Neural progenitor cell (in vitro differentiated cells): ENCODE results near the gene HPGDS. TPM values are rescaled to one million over a fixed set of nuclear protein-coding genes. Genes with fewer than 3 reads are reported as not detected.

Source experiments
- DNase-seq: peaks from one replicate; pipeline ENCODE4 v3.0.0-alpha.2; 2016; ENCODE audit warnings: low spot score
- H2AFZ ChIP-seq: fragments of 200-600 bp; sonication (generic); replicated peaks from 2 replicates; pipeline ENCODE4 v1.6.1; 2016; ENCODE audit warnings: antibody characterized with exemption
- H3F3A ChIP-seq: fragments of 200-600 bp; sonication (generic); 2 replicates; pipeline ENCODE4 v1.6.1; 2016; ENCODE audit warnings: antibody characterized with exemption, low read depth
- H3K27ac ChIP-seq: fragments of 200-600 bp; sonication (generic); 2 replicates; pipeline ENCODE4 v1.5.1; 2016; ENCODE audit warnings: mild to moderate bottlenecking
- H3K27me3 ChIP-seq: fragments of 200-600 bp; sonication (generic); 2 replicates; pipeline ENCODE4 v1.6.1; 2016; ENCODE audit warnings: mild to moderate bottlenecking, moderate library complexity
- H3K36me3 ChIP-seq: fragments of 200-600 bp; sonication (generic); 2 replicates; pipeline ENCODE4 v1.5.1; 2016
- H3K4me1 ChIP-seq: fragments of 200-600 bp; sonication (generic); 2 replicates; pipeline ENCODE4 v1.6.1; 2016; ENCODE audit warnings: mixed run types
- H3K4me2 ChIP-seq: fragments of 200-600 bp; sonication (generic); 2 replicates; pipeline ENCODE4 v1.6.1; 2016
- H3K4me3 ChIP-seq: fragments of 200-600 bp; sonication (generic); 2 replicates; pipeline ENCODE4 v1.5.1; 2016
- H3K79me2 ChIP-seq: fragments of 200-600 bp; sonication (generic); 2 replicates; pipeline ENCODE4 v1.6.1; 2016; ENCODE audit warnings: low read depth
- H3K9ac ChIP-seq: fragments of 200-600 bp; sonication (generic); 2 replicates; pipeline ENCODE4 v1.6.1; 2016
- H3K9me3 ChIP-seq: fragments of 200-600 bp; sonication (generic); 2 replicates; pipeline ENCODE4 v1.5.1; 2016; ENCODE audit warnings: low read depth
- H4K20me1 ChIP-seq: fragments of 200-600 bp; sonication (generic); 2 replicates; pipeline ENCODE4 v1.6.1; 2016; ENCODE audit warnings: low read depth
- H3K27ac Mint-ChIP-seq: 3 replicates; pipeline ENCODE4 v1.8.0; 2021; ENCODE audit warnings: mixed read lengths
- H3K27me3 Mint-ChIP-seq: 2 replicates; pipeline ENCODE4 v1.8.0; 2022; ENCODE audit warnings: low read depth, mild to moderate bottlenecking, inconsistent platforms, moderate library complexity, mixed read lengths; ENCODE audit not compliant: insufficient read depth
- H3K36me3 Mint-ChIP-seq: 3 replicates; pipeline ENCODE4 v1.8.0; 2021; ENCODE audit warnings: mixed read lengths
- H3K4me1 Mint-ChIP-seq: 3 replicates; pipeline ENCODE4 v1.8.0; 2021; ENCODE audit warnings: mixed read lengths
- H3K4me3 Mint-ChIP-seq: 3 replicates; pipeline ENCODE4 v1.8.0; 2021; ENCODE audit warnings: mild to moderate bottlenecking, moderate library complexity, mixed read lengths
- H3K9me3 Mint-ChIP-seq: 3 replicates; pipeline ENCODE4 v1.8.0; 2020; ENCODE audit warnings: mixed read lengths
- EZH2 ChIP-seq: fragments of 200-600 bp; sonication (generic); IDR thresholded peaks from 2 replicates; pipeline ENCODE4 v1.6.1; 2017; ENCODE audit warnings: antibody characterized with exemption, mild to moderate bottlenecking, moderate library complexity
- EZH2phosphoT487 ChIP-seq: fragments of 200-600 bp; sonication (generic); IDR thresholded peaks from 2 replicates; pipeline ENCODE4 v1.6.1; 2017; ENCODE audit warnings: antibody characterized with exemption
- total RNA-seq: library from RNA; depleted of rRNA; stranded (reverse); fragments of >200 nt; gene quantifications from 2 replicates; pipeline ENCODE4 v1.2.3, GENCODE V29; 2015; ENCODE audit warnings: low replicate concordance
- TF ChIP-seq, protein P1 (sequence below): fragments of 200-600 bp; sonication (generic); IDR thresholded peaks from 2 replicates; pipeline ENCODE4 v1.5.1; 2017; ENCODE audit warnings: antibody characterized with exemption, mild to moderate bottlenecking

The HPGDS gene
- total RNA-seq, 1 donor from 2014 or later: not detected

DNA sequence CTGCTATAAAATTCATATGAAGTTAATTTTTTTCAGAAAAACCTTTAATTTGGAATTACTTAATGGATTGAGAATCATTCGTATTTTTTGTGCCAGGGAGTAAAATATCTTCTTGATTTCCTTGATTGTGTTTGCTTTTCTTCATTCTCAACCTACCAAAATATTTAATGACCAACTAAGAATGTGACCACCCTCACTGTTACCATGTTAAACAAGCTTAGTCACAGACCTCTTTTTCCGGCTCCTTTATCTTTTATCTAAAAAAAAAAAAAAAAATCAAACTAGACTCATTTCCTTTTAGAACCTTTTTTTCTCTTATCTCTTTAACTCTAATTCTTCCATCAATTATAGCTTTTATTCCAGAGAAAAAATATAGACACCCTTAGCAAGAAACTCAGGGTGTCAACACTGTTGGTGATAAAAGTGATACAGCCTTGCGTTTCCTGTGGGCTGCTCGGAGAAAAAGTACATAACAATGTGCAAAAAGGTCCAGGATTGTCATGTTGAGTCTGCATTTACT, 20.6 kb upstream of the HPGDS start:
- no peak overlapping the region for H3K4me2 ChIP-seq
- H3K36me3 ChIP-seq: no peaks in the 10 kb centered on the region
- no peaks in the 10 kb centered on the region for H3K79me2 ChIP-seq
- no peak overlapping the region for H3K9ac ChIP-seq
- no peaks in the 10 kb centered on the region for H3K4me1 ChIP-seq
- DNase-seq: no peak
- peaks cover 3% of the 10 kb centered on the region for H3K27me3 Mint-ChIP-seq
- H3K36me3 Mint-ChIP-seq: no peaks in the 10 kb centered on the region
- H3K27ac ChIP-seq: no peak overlapping the region
- peaks cover 4% of the 10 kb centered on the region for H3K9me3 Mint-ChIP-seq
- H3K27me3 ChIP-seq: no peaks in the 10 kb centered on the region
- H3K4me3 ChIP-seq: no peak overlapping the region
- H3F3A ChIP-seq: no peaks in the 10 kb centered on the region
- TF ChIP-seq EZH2 (no peak), EZH2phosphoT487 (no peak)
- TF ChIP-seq, protein P1, sequence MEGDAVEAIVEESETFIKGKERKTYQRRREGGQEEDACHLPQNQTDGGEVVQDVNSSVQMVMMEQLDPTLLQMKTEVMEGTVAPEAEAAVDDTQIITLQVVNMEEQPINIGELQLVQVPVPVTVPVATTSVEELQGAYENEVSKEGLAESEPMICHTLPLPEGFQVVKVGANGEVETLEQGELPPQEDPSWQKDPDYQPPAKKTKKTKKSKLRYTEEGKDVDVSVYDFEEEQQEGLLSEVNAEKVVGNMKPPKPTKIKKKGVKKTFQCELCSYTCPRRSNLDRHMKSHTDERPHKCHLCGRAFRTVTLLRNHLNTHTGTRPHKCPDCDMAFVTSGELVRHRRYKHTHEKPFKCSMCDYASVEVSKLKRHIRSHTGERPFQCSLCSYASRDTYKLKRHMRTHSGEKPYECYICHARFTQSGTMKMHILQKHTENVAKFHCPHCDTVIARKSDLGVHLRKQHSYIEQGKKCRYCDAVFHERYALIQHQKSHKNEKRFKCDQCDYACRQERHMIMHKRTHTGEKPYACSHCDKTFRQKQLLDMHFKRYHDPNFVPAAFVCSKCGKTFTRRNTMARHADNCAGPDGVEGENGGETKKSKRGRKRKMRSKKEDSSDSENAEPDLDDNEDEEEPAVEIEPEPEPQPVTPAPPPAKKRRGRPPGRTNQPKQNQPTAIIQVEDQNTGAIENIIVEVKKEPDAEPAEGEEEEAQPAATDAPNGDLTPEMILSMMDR: no peak
- no peak overlapping the region for H3K27ac Mint-ChIP-seq
- H3K4me3 Mint-ChIP-seq: no peak overlapping the region
- no peaks in the 10 kb centered on the region for H3K4me1 Mint-ChIP-seq
- H2AFZ ChIP-seq: no peak overlapping the region
- no peaks in the 10 kb centered on the region for H3K9me3 ChIP-seq
- no peaks in the 10 kb centered on the region for H4K20me1 ChIP-seq

DNA sequence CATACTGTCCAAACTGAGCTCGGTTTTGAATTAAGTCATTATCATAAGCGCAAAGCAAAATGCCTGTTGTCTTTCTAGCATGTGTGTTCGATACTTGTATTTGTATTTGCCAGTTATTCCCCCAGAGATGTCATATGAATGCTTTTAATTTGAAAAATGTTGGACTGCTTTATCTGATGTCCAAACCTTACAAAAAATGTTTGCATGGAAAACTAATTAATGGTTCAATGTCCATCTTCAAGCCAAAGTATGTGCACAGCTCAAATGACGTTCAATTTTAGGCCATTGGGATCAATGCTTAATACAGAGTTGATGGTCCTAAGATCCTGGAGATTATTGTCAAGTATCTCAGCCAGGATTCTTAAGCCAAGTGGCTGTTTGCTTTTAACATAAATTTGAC, 17.2 kb upstream of the HPGDS start:
- Histone ChIP-seq H3K9me3 (no peaks in the 10 kb centered on the region), H3F3A (no peaks in the 10 kb centered on the region), H4K20me1 (no peaks in the 10 kb centered on the region), H3K79me2 (no peaks in the 10 kb centered on the region), H3K4me3 (no peak overlapping the region), H3K27me3 (no peaks in the 10 kb centered on the region), H3K4me2 (no peak overlapping the region), H2AFZ (no peak overlapping the region), H3K4me1 (no peaks in the 10 kb centered on the region), H3K36me3 (no peaks in the 10 kb centered on the region), H3K27ac (no peak overlapping the region), H3K9ac (no peak overlapping the region)
- Mint-ChIP-seq H3K36me3 (no peaks in the 10 kb centered on the region), H3K27me3 (peaks cover 2% of the 10 kb centered on the region), H3K4me3 (no peak overlapping the region), H3K9me3 (no peaks in the 10 kb centered on the region), H3K27ac (no peak overlapping the region), H3K4me1 (no peaks in the 10 kb centered on the region)
- DNase-seq: no peak
- TF ChIP-seq EZH2phosphoT487 (no peak), EZH2 (no peak)
- TF ChIP-seq, protein P1: no peak

DNA sequence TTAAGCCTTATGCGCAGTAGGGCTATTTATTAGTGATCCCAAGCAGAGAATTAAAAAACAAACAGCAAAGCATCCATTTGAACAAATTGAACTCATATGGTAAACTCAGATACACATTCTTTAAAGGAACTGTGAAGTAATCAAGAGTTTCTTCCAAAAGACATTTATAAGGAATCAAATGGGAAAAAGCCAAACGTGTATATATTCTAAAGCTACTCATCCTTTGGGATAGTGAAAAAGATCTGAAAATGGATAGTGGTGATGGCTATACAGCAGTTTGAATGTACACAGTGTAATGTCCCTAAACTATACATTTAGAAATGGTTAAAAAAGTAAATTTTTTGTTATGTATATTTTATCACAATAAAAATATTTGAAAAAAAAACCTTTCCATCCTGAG, 16.6 kb upstream of the HPGDS start:
- Histone ChIP-seq H3K79me2 (no peaks in the 10 kb centered on the region), H4K20me1 (no peaks in the 10 kb centered on the region), H3K27me3 (no peaks in the 10 kb centered on the region), H3K4me3 (no peak overlapping the region), H3K27ac (no peak overlapping the region), H2AFZ (no peak overlapping the region), H3K4me1 (no peaks in the 10 kb centered on the region), H3F3A (no peaks in the 10 kb centered on the region), H3K4me2 (no peak overlapping the region), H3K9me3 (no peaks in the 10 kb centered on the region), H3K36me3 (no peaks in the 10 kb centered on the region), H3K9ac (no peak overlapping the region)
- Mint-ChIP-seq H3K27ac (no peak overlapping the region), H3K9me3 (no peaks in the 10 kb centered on the region), H3K4me1 (no peaks in the 10 kb centered on the region), H3K4me3 (no peak overlapping the region), H3K36me3 (no peaks in the 10 kb centered on the region), H3K27me3 (peaks cover 2% of the 10 kb centered on the region)
- no peak for DNase-seq
- TF ChIP-seq EZH2: no peak
- TF ChIP-seq, protein P1: no peak
- no peak for TF ChIP-seq EZH2phosphoT487
